Stimulated activated CD4-positive, alpha-beta T cell treated with anti-CD3 and anti-CD28 coated beads, Interleukin-15, amount 100 ng/mL, for 1 hour (primary cell): ENCODE results near the gene ARMH3.

Source experiments
- DNase-seq, 2 donors: peaks; one replicate each; pipeline ENCODE4 v3.0.0-alpha.2; 2020; ENCODE audit warnings: low read depth in 1 of 2, low spot score in 1 of 2

Gene ARMH3

GRCh38 chr10:101816376-101816775 is 239.6 kb downstream of the ARMH3 start:
- DNase-seq = no peak

- no peak for DNase-seq
These were observed 241.4 kb downstream of the ARMH3 start for GRCh38 chr10:101814466-101815071.

- no peak for DNase-seq
These were observed 243.4 kb downstream of the ARMH3 start for GRCh38 chr10:101812606-101813005.

GRCh38 chr10:101807158-101807557 is 248.8 kb downstream of the ARMH3 start:
- no peak for DNase-seq

GRCh38 chr10:101803511-101803910 is 252.5 kb downstream of the ARMH3 start:
- DNase-seq = no peak

- DNase-seq = no peak
These were observed 258.4 kb downstream of the ARMH3 start for GRCh38 chr10:101797403-101798059.
